Right cardiac atrium (tissue), 5 donors: ENCODE measurements around the gene IGF2BP2. TPM values are rescaled to one million over a fixed set of nuclear protein-coding genes. Genes with fewer than 3 reads are reported as not detected.

Source experiments
- microRNA-seq, 2 donors: library from miRNA; unstranded; fragments of <30 nt; microRNA quantifications; one replicate each; pipeline ENCODE4 v1.2.0, GENCODE V29; 2020 to 2021
- polyA plus RNA-seq: library from polyadenylated mRNA; stranded (reverse); fragments of 200-250 nt; gene quantifications from one replicate; pipeline ENCODE4 v1.2.3, GENCODE V29; 2013
- total RNA-seq, 4 donors: library from RNA; stranded (reverse); fragmentation: NEBNext Ultra II Directional; extraction: Animal tissue kit (Norgen Biotek cat#: 25700); gene quantifications; one replicate each; pipeline ENCODE4 v1.2.1, GENCODE V29; 2021
- donor health status: healthy with polysubstance abuse.
- donor health status: DM: no; HTN: yes; CAD: no.
- donor health status: DM: no; HTN: no; CAD: no.
- donor health status: DM: no; HTN: yes; CAD: no; lungs with severe emphysema.
- donor health status: DM: yes; HTN: yes; CAD: no.

The IGF2BP2 gene
- total and polyA plus RNA-seq, 5 donors: 7.7 to 18.0 (median 14.6) TPM

Small RNA genes within 50 kb of the gene (microRNA-seq; reads per million reads assigned to microRNA genes)
- 0 reads per million in 2 donors for gene MIR548AQ

Other genes starting within 250 kb of the IGF2BP2 start
- gene SENP2, start 238.7 kb downstream of the IGF2BP2 start, total RNA-seq: 10 to 100 TPM; 27.5 to 30.1 (median 29.0) TPM
- gene SENP2, start 238.7 kb downstream of the IGF2BP2 start, polyA plus RNA-seq: 9.2 TPM
- gene TRA2B, start 113.0 kb upstream of the IGF2BP2 start, total RNA-seq: 10 to 100 TPM; 50.5 to 79.7 (median 53.2) TPM
- gene TRA2B, start 113.0 kb upstream of the IGF2BP2 start, polyA plus RNA-seq: 45.8 TPM